CD14-positive monocyte (primary cell): Measurements from ENCODE around the gene TULP1. TPM values are rescaled to one million over a fixed set of nuclear protein-coding genes. Genes with fewer than 3 reads are reported as not detected.

Experiments
- DNase-seq, 3 donors: peaks; one replicate each; pipeline ENCODE4 v3.0.0-alpha.2; 2011 to 2022
- H2AFZ ChIP-seq: 2 replicates; pipeline ENCODE4 v1.6.0; 2012; ENCODE audit warnings: mild to moderate bottlenecking, low read depth, low read length, inconsistent platforms; ENCODE audit not compliant: insufficient read depth, poor library complexity, severe bottlenecking
- H3K27ac ChIP-seq, 2 donors: 1 replicate in 1 of 2; 2 replicates in 1 of 2; pipeline ENCODE4 v1.5.1; 2012 to 2013; ENCODE audit warnings: low read length in 2 of 2, control low read depth in 1 of 2, inconsistent platforms in 1 of 2, low read depth in 1 of 2, mild to moderate bottlenecking in 1 of 2
- H3K27me3 ChIP-seq, 2 donors: one replicate each; pipeline versions ENCODE4 v1.6.0 to v1.6.1; 2011 to 2013; ENCODE audit warnings: low read length in 2 of 2; ENCODE audit not compliant: control insufficient read depth in 2 of 2, insufficient read depth in 2 of 2
- H3K36me3 ChIP-seq, 2 donors: replicated peaks in 1 of 2; 1 replicate in 1 of 2; 2 replicates in 1 of 2; pipeline versions ENCODE4 v1.5.1 to v1.6.1; 2012 to 2013; ENCODE audit warnings: low read length in 2 of 2, control low read depth in 1 of 2, inconsistent platforms in 1 of 2, mild to moderate bottlenecking in 1 of 2; ENCODE audit not compliant: insufficient read depth in 2 of 2, control insufficient read depth in 1 of 2
- H3K4me1 ChIP-seq, 2 donors: 1 replicate in 1 of 2; 2 replicates in 1 of 2; pipeline versions ENCODE4 v1.5.1 to v1.6.1; 2012 to 2013; ENCODE audit warnings: low read length in 2 of 2, control low read depth in 1 of 2, inconsistent platforms in 1 of 2, mild to moderate bottlenecking in 1 of 2, moderate library complexity in 1 of 2; ENCODE audit not compliant: insufficient read depth in 2 of 2, control insufficient read depth in 1 of 2
- H3K4me2 ChIP-seq: replicated peaks from 2 replicates; pipeline ENCODE3; 2012; ENCODE audit warnings: low read length, moderate library complexity, mild to moderate bottlenecking; ENCODE audit not compliant: poor library complexity, severe bottlenecking; ENCODE audit errors: extremely low read depth
- H3K4me3 ChIP-seq, 3 experiments: fragments of 200-600 bp in 1 of 3; sonication (generic) in 1 of 3; replicated peaks in 1 of 3; 1 replicate in 2 of 3; 2 replicates in 1 of 3; pipeline ENCODE4 v1.5.1; 2011 to 2013; ENCODE audit warnings: low read length in 3 of 3, mild to moderate bottlenecking in 3 of 3, control low read depth in 2 of 3, low read depth in 2 of 3, inconsistent platforms in 1 of 3, moderate library complexity in 1 of 3
- H3K79me2 ChIP-seq: 2 replicates; pipeline ENCODE4 v1.6.0; 2012; ENCODE audit warnings: mild to moderate bottlenecking, control low read depth, inconsistent platforms, low read length, moderate library complexity; ENCODE audit not compliant: insufficient read depth
- H3K9ac ChIP-seq: 2 replicates; pipeline ENCODE4 v1.6.0; 2017; ENCODE audit warnings: low read length, mild to moderate bottlenecking; ENCODE audit not compliant: insufficient read depth, poor library complexity, severe bottlenecking
- H3K9me3 ChIP-seq, 2 donors: replicated peaks in 1 of 2; 1 replicate in 1 of 2; 2 replicates in 1 of 2; pipeline versions ENCODE4 v1.5.1 to v1.6.1; 2012 to 2013; ENCODE audit warnings: low read length in 2 of 2, control low read depth in 1 of 2; ENCODE audit not compliant: control insufficient read depth in 1 of 2, insufficient read depth in 1 of 2
- H4K20me1 ChIP-seq: 2 replicates; pipeline ENCODE4 v1.6.0; 2012; ENCODE audit warnings: mild to moderate bottlenecking, low read length, control low read depth, moderate library complexity; ENCODE audit not compliant: insufficient read depth
- H3K27ac Mint-ChIP-seq, 7 donors: one replicate each; pipeline ENCODE4 v1.8.0; 2020; ENCODE audit warnings: mild to moderate bottlenecking in 7 of 7, mixed read lengths in 7 of 7, moderate library complexity in 6 of 7, inconsistent platforms in 2 of 7
- H3K27me3 Mint-ChIP-seq, 3 donors: one replicate each; pipeline ENCODE4 v1.8.0; 2021 to 2022; ENCODE audit warnings: low read depth in 3 of 3, mild to moderate bottlenecking in 3 of 3, mixed read lengths in 3 of 3, moderate library complexity in 3 of 3, inconsistent platforms in 1 of 3
- H3K36me3 Mint-ChIP-seq, 2 donors: one replicate each; pipeline ENCODE4 v1.8.0; 2020; ENCODE audit warnings: mixed read lengths in 2 of 2, inconsistent platforms in 1 of 2, mild to moderate bottlenecking in 1 of 2
- H3K4me1 Mint-ChIP-seq: one replicate; pipeline ENCODE4 v1.8.0; 2020; ENCODE audit warnings: mild to moderate bottlenecking, mixed read lengths
- H3K4me3 Mint-ChIP-seq, 2 donors: one replicate each; pipeline ENCODE4 v1.8.0; 2020; ENCODE audit warnings: mild to moderate bottlenecking in 2 of 2, mixed read lengths in 2 of 2, moderate library complexity in 1 of 2
- H3K9me3 Mint-ChIP-seq, 7 donors: one replicate each; pipeline ENCODE4 v1.8.0; 2020 to 2022; ENCODE audit warnings: mixed read lengths in 7 of 7, mild to moderate bottlenecking in 6 of 7, moderate library complexity in 6 of 7, inconsistent platforms in 2 of 7
- CTCF ChIP-seq: fragments of 200-600 bp; IDR thresholded peaks from one replicate; pipeline ENCODE4 v1.8.0; 2022; ENCODE audit warnings: antibody characterized with exemption, mild to moderate bottlenecking
- WGBS: methylation state at CpG from one replicate; pipeline ENCODE4 v1.1.5; 2013; ENCODE audit warnings: missing lambda C conversion rate; ENCODE audit not compliant: insufficient coverage; 5-methylcytosine and 5-hydroxymethylcytosine counted together
- intact Hi-C, 2 donors: fragments of 100-400 bp; cut with micrococcal nuclease; formaldehyde crosslinking; loops; one replicate each; pipeline versions ENCODE4 v1.15.0 to v1.15.1; 2023
- polyA plus RNA-seq, 3 donors: library from polyadenylated mRNA; depleted of rRNA in 1 of 3; unstranded in 2 of 3; stranded (reverse) in 1 of 3; fragments of 300-500 nt in 2 of 3; fragments of >200 nt in 1 of 3; fragmentation: Illumina TruSeq in 2 of 3; gene quantifications; 1 replicate in 2 of 3; 2 replicates in 1 of 3; pipeline ENCODE4 v1.2.3, GENCODE V29; 2012 to 2021

The TULP1 gene
- polyA plus RNA-seq, 3 donors: not detected

- Histone ChIP-seq H3K4me1 (peaks cover 36 to 43% of the 10 kb centered on the region in 2 donors), H4K20me1 (peaks cover 10% of the 10 kb centered on the region), H3K4me3 (no peak overlapping the region), H3K9ac (no peak overlapping the region), H3K9me3 (peaks cover 0 to 9% of the 10 kb centered on the region in 2 donors), H3K27ac (no peak overlapping the region), H3K36me3 (no peaks in the 10 kb centered on the region), H2AFZ (no peak overlapping the region), H3K79me2 (no peaks in the 10 kb centered on the region), H3K27me3 (peaks cover 14 to 71% of the 10 kb centered on the region in 2 donors), H3K4me2 (no peak overlapping the region)
- H3K27me3 Mint-ChIP-seq: peaks cover 60 to 81% (median 65%) of the 10 kb centered on the region in 3 donors
- DNase-seq: peak; percentile 25 to 44 (median 44)
- H3K9me3 Mint-ChIP-seq: peaks cover 0 to 15% (median 5%) of the 10 kb centered on the region in 7 donors
- H3K27ac Mint-ChIP-seq: peak overlapping the region in 2 of 7 donors; percentile 10 to 54
- intact Hi-C loops: no loop called here
- peak overlapping the region in 1 of 2 donors; percentile 83 for H3K4me3 Mint-ChIP-seq
- no peak for TF ChIP-seq CTCF
- no peaks in the 10 kb centered on the region for H3K36me3 Mint-ChIP-seq
- WGBS: 22% methylated on average over 3 of the region's 7 CpGs
- H3K4me1 Mint-ChIP-seq: peaks cover 35% of the 10 kb centered on the region
Measured at GRCh38 chr6:35492974-35493284, 19.8 kb downstream of the TULP1 start.

GRCh38 chr6:35492258-35492973 is 20.3 kb downstream of the TULP1 start:
- WGBS: 20% methylated on average over 2 of the region's 7 CpGs
- H3K4me3 ChIP-seq: no peak overlapping the region
- H3K9me3 ChIP-seq: peaks cover 0 to 9% of the 10 kb centered on the region in 2 donors
- peak overlapping the region in 1 of 2 donors; percentile 83 for H3K4me3 Mint-ChIP-seq
- no peak overlapping the region for H3K27ac ChIP-seq
- peaks cover 0 to 11% (median 2%) of the 10 kb centered on the region in 7 donors for H3K9me3 Mint-ChIP-seq
- peaks cover 36 to 43% of the 10 kb centered on the region in 2 donors for H3K4me1 ChIP-seq
- TF ChIP-seq CTCF: no peak
- no peaks in the 10 kb centered on the region for H3K79me2 ChIP-seq
- no peak overlapping the region for H3K4me2 ChIP-seq
- no peaks in the 10 kb centered on the region for H3K36me3 Mint-ChIP-seq
- peaks cover 37% of the 10 kb centered on the region for H3K4me1 Mint-ChIP-seq
- no peaks in the 10 kb centered on the region for H3K36me3 ChIP-seq
- H3K27me3 ChIP-seq: peaks cover 14 to 66% of the 10 kb centered on the region in 2 donors
- H4K20me1 ChIP-seq: peaks cover 10% of the 10 kb centered on the region
- H3K9ac ChIP-seq: no peak overlapping the region
- DNase-seq: no peak
- H3K27me3 Mint-ChIP-seq: peaks cover 56 to 76% (median 60%) of the 10 kb centered on the region in 3 donors
- peak overlapping the region in 2 of 7 donors; percentile 10 to 54 for H3K27ac Mint-ChIP-seq
- intact Hi-C loops: no loop called here
- H2AFZ ChIP-seq: no peak overlapping the region
